Parathyroid adenoma (tissue), 2 donors: ENCODE data around the gene TTC28.

Source experiments
- H2AFZ ChIP-seq: fragments of 300-600 bp; sonication (generic); one replicate; pipeline ENCODE4 v1.7.0; 2017; ENCODE audit warnings: antibody characterized with exemption, mild to moderate bottlenecking
- H3K27ac ChIP-seq: fragments of 300-600 bp; sonication (generic); one replicate; pipeline ENCODE4 v1.7.0; 2017
- H3K27me3 ChIP-seq: fragments of 300-600 bp; sonication (generic); one replicate; pipeline ENCODE4 v1.7.0; 2017; ENCODE audit warnings: low read length; ENCODE audit not compliant: control insufficient read depth, insufficient read depth
- H3K36me3 ChIP-seq: fragments of 300-600 bp; sonication (generic); one replicate; pipeline ENCODE4 v1.7.0; 2017; ENCODE audit warnings: low read length; ENCODE audit not compliant: control insufficient read depth, insufficient read depth
- H3K4me1 ChIP-seq: fragments of 300-600 bp; sonication (generic); one replicate; pipeline ENCODE4 v1.7.0; 2017; ENCODE audit warnings: control low read depth
- H3K4me2 ChIP-seq: fragments of 300-600 bp; sonication (generic); one replicate; pipeline ENCODE4 v1.7.0; 2017; ENCODE audit warnings: low read length
- H3K4me3 ChIP-seq: fragments of 300-600 bp; sonication (generic); one replicate; pipeline ENCODE4 v1.7.0; 2017; ENCODE audit warnings: low read depth, low read length
- H3K79me2 ChIP-seq: fragments of 300-600 bp; sonication (generic); one replicate; pipeline ENCODE4 v1.7.0; 2017; ENCODE audit warnings: control low read depth
- H3K9ac ChIP-seq: fragments of 300-600 bp; sonication (generic); one replicate; pipeline ENCODE4 v1.7.0; 2017; ENCODE audit warnings: mild to moderate bottlenecking
- H3K9me3 ChIP-seq: fragments of 300-600 bp; sonication (generic); one replicate; pipeline ENCODE4 v1.7.0; 2017; ENCODE audit warnings: low read length; ENCODE audit not compliant: control insufficient read depth
- CTCF ChIP-seq: fragments of 300-600 bp; sonication (generic); IDR thresholded peaks from one replicate; pipeline ENCODE4 v1.7.0; 2017; ENCODE audit warnings: antibody characterized with exemption, mild to moderate bottlenecking
- donor health status: primary hyperparathyroidism.

TTC28 gene

GRCh38 chr22:28630177-28630574 lies 49.5 kb downstream of the TTC28 start:
- Histone ChIP-seq H3K9me3 (no peaks in the 10 kb centered on the region), H3K27me3 (no peaks in the 10 kb centered on the region), H3K36me3 (no peaks in the 10 kb centered on the region), H3K4me2 (no peak overlapping the region), H3K79me2 (no peaks in the 10 kb centered on the region), H3K4me3 (no peak overlapping the region), H3K9ac (no peak overlapping the region), H3K27ac (no peak overlapping the region), H2AFZ (no peak overlapping the region), H3K4me1 (no peaks in the 10 kb centered on the region)
- no peak for TF ChIP-seq CTCF

- Histone ChIP-seq H3K27me3 (no peaks in the 10 kb centered on the region), H3K9ac (no peak overlapping the region), H3K4me3 (no peak overlapping the region), H3K4me1 (no peaks in the 10 kb centered on the region), H3K79me2 (no peaks in the 10 kb centered on the region), H3K4me2 (no peak overlapping the region), H3K27ac (no peak overlapping the region), H2AFZ (no peak overlapping the region), H3K9me3 (no peaks in the 10 kb centered on the region), H3K36me3 (no peaks in the 10 kb centered on the region)
- no peak for TF ChIP-seq CTCF
Observed at GRCh38 chr22:28629420-28630176, 50.0 kb downstream of the TTC28 start.

- no peak overlapping the region for H2AFZ ChIP-seq
- TF ChIP-seq CTCF, result no peak
- no peaks in the 10 kb centered on the region for H3K9me3 ChIP-seq
- no peaks in the 10 kb centered on the region for H3K79me2 ChIP-seq
- H3K4me1 ChIP-seq, result no peaks in the 10 kb centered on the region
- no peaks in the 10 kb centered on the region for H3K27me3 ChIP-seq
- no peak overlapping the region for H3K4me3 ChIP-seq
- H3K4me2 ChIP-seq, result no peak overlapping the region
- no peak overlapping the region for H3K9ac ChIP-seq
- H3K27ac ChIP-seq, result no peak overlapping the region
- no peaks in the 10 kb centered on the region for H3K36me3 ChIP-seq
Observed at GRCh38 chr22:28628766-28629165, 50.9 kb downstream of the TTC28 start.

- no peaks in the 10 kb centered on the region for H3K79me2 ChIP-seq
- H3K9ac ChIP-seq, result no peak overlapping the region
- H3K4me1 ChIP-seq, result no peaks in the 10 kb centered on the region
- TF ChIP-seq CTCF, result no peak
- H3K4me2 ChIP-seq, result no peak overlapping the region
- no peak overlapping the region for H2AFZ ChIP-seq
- no peak overlapping the region for H3K27ac ChIP-seq
- H3K4me3 ChIP-seq, result no peak overlapping the region
- H3K27me3 ChIP-seq, result no peaks in the 10 kb centered on the region
- H3K36me3 ChIP-seq, result no peaks in the 10 kb centered on the region
- H3K9me3 ChIP-seq, result no peaks in the 10 kb centered on the region
Observed at GRCh38 chr22:28627791-28628190, 51.8 kb downstream of the TTC28 start.

- no peak overlapping the region for H3K9ac ChIP-seq
- no peak overlapping the region for H3K4me2 ChIP-seq
- no peak for TF ChIP-seq CTCF
- no peak overlapping the region for H3K27ac ChIP-seq
- H3K36me3 ChIP-seq, result no peaks in the 10 kb centered on the region
- H2AFZ ChIP-seq, result peak overlapping the region; percentile 50
- H3K27me3 ChIP-seq, result no peaks in the 10 kb centered on the region
- H3K4me1 ChIP-seq, result no peaks in the 10 kb centered on the region
- no peaks in the 10 kb centered on the region for H3K9me3 ChIP-seq
- no peaks in the 10 kb centered on the region for H3K79me2 ChIP-seq
- no peak overlapping the region for H3K4me3 ChIP-seq
Observed at GRCh38 chr22:28620244-28620922, 59.3 kb downstream of the TTC28 start.
